ENCODE data around the gene FN3KRP. TPM values are rescaled to one million over a fixed set of nuclear protein-coding genes. Genes with fewer than 3 reads are reported as not detected.

Gene FN3KRP
- total and polyA plus RNA-seq, 2 of the 13 experiments (the other 11 are each of a cell fraction or from before 2014, with no cell fraction given) = 22.4 to 28.2 TPM

GRCh38 chr17:82698974-82699442 lies 17.5 kb upstream of the FN3KRP start (continued):
- no peak for TF ChIP-seq ZHX1 (CRISPR knock-in tag; IDR thresholded peaks at IDR 0.05; ENCODE audit: low read depth)
- no peak for TF ChIP-seq PITX1 (CRISPR knock-in tag; IDR thresholded peaks at IDR 0.05)
- no peak for TF ChIP-seq MTF1 (CRISPR knock-in tag; IDR thresholded peaks at IDR 0.05)
- TF ChIP-seq ZNF775 (CRISPR knock-in tag; IDR thresholded peaks at IDR 0.05; ENCODE audit: borderline replicate concordance) = no peak
- no peak for TF ChIP-seq THYN1 (CRISPR knock-in tag; IDR thresholded peaks at IDR 0.05; ENCODE audit: borderline replicate concordance, low read depth)
- TF ChIP-seq ZKSCAN1 (IDR thresholded peaks at IDR 0.05; ENCODE audit: low read length) = no peak
- TF ChIP-seq RAD21 (CRISPR knock-in tag; IDR thresholded peaks at IDR 0.05) = peak; percentile 51
- no peak for TF ChIP-seq CCAR2 (optimal IDR thresholded peaks at IDR 0.05; ENCODE audit: low read depth, low read length)
- no peak for TF ChIP-seq ATF7 (IDR thresholded peaks at IDR 0.05)
- no peak for TF ChIP-seq ATF7 (CRISPR knock-in tag; IDR thresholded peaks at IDR 0.05)
- TF ChIP-seq ARNT2 (CRISPR knock-in tag; IDR thresholded peaks at IDR 0.05; ENCODE audit: low read depth) = no peak; the same call in 1 of the 2 replicates
- TF ChIP-seq, protein P1, sequence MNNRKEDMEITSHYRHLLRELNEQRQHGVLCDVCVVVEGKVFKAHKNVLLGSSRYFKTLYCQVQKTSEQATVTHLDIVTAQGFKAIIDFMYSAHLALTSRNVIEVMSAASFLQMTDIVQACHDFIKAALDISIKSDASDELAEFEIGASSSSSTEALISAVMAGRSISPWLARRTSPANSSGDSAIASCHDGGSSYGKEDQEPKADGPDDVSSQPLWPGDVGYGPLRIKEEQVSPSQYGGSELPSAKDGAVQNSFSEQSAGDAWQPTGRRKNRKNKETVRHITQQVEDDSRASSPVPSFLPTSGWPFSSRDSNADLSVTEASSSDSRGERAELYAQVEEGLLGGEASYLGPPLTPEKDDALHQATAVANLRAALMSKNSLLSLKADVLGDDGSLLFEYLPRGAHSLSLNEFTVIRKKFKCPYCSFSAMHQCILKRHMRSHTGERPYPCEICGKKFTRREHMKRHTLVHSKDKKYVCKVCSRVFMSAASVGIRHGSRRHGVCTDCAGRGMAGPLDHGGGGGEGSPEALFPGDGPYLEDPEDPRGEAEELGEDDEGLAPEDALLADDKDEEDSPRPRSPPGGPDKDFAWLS (CRISPR knock-in tag; IDR thresholded peaks at IDR 0.05; ENCODE audit: borderline replicate concordance) = no peak
- TF ChIP-seq ZSCAN9 (CRISPR knock-in tag; IDR thresholded peaks at IDR 0.05; ENCODE audit: borderline replicate concordance) = no peak
- no peak for TF ChIP-seq ZNF597 (CRISPR knock-in tag; IDR thresholded peaks at IDR 0.05)
- TF ChIP-seq HDAC2 (CRISPR knock-in tag; IDR thresholded peaks at IDR 0.05) = peak; percentile 33; the same call in 1 of the 2 replicates
- TF ChIP-seq CBX1 (IDR thresholded peaks at IDR 0.05; ENCODE audit: low read depth) = no peak
- no peak for TF ChIP-seq TEAD2 (CRISPR knock-in tag; IDR thresholded peaks at IDR 0.05)
- no peak for TF ChIP-seq HOXA3 (CRISPR knock-in tag; IDR thresholded peaks at IDR 0.05)
- TF ChIP-seq PPARG (CRISPR knock-in tag; conservative IDR thresholded peaks at IDR 0.05) = no peak
- no peak for TF ChIP-seq SRY (CRISPR knock-in tag; IDR thresholded peaks at IDR 0.05)
- TF ChIP-seq ZBTB20 (CRISPR knock-in tag; IDR thresholded peaks at IDR 0.05; ENCODE audit: borderline replicate concordance, low read depth) = no peak; the same call in 1 of the 2 replicates
- no peak for TF ChIP-seq PTBP1 (IDR thresholded peaks at IDR 0.05; ENCODE audit: low read depth, low read length, poor library complexity, severe bottlenecking)
- peak; percentile 62 for TF ChIP-seq SAP130 (CRISPR knock-in tag; IDR thresholded peaks at IDR 0.05; ENCODE audit: low read depth)
- no peak for TF ChIP-seq CEBPG (CRISPR knock-in tag; IDR thresholded peaks at IDR 0.05)
- TF ChIP-seq JARID2 (CRISPR knock-in tag; IDR thresholded peaks at IDR 0.05; ENCODE audit: insufficient replicate concordance) = no peak
- no peak for TF ChIP-seq DMTF1 (CRISPR knock-in tag; IDR thresholded peaks at IDR 0.05)
